ENCODE results near the gene MED25. TPM values are rescaled to one million over a fixed set of nuclear protein-coding genes. Genes with fewer than 3 reads are reported as not detected.
"Not testable (repeated sequence)": the region's sequence is repeated elsewhere in the genome, so short reads cannot be mapped to it uniquely, and the experiment has no call there.

MED25 gene
- total RNA-seq, 4 donors from 2014 or later = 14.4 to 32.2 (median 19.6) TPM

DNA sequence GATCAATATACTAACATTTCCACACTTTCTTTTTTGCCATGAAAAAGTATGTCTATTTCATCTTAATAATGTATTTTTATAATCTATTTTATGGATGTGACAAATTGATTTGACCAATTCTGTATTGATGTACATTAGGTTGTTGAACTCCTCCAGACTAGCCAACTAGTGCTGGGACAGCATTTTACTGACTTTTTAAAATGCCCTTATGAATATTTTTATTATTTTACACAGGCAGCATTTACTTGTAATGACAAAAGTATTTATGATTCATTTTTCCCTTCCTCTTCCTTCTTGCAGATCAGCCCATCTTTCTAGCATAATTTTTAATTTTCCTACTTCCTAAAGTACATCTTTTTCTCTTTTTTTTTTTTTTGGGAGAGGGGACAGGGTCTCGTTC is 4.1 kb upstream of the MED25 start:
- TF ChIP-seq, protein P1, sequence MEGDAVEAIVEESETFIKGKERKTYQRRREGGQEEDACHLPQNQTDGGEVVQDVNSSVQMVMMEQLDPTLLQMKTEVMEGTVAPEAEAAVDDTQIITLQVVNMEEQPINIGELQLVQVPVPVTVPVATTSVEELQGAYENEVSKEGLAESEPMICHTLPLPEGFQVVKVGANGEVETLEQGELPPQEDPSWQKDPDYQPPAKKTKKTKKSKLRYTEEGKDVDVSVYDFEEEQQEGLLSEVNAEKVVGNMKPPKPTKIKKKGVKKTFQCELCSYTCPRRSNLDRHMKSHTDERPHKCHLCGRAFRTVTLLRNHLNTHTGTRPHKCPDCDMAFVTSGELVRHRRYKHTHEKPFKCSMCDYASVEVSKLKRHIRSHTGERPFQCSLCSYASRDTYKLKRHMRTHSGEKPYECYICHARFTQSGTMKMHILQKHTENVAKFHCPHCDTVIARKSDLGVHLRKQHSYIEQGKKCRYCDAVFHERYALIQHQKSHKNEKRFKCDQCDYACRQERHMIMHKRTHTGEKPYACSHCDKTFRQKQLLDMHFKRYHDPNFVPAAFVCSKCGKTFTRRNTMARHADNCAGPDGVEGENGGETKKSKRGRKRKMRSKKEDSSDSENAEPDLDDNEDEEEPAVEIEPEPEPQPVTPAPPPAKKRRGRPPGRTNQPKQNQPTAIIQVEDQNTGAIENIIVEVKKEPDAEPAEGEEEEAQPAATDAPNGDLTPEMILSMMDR (IDR thresholded peaks at IDR 0.05) = no peak
- DNase-seq (ENCODE audit: low spot score) (no peak), ATAC-seq (ENCODE audit: low FRiP score) (no peak)

DNA sequence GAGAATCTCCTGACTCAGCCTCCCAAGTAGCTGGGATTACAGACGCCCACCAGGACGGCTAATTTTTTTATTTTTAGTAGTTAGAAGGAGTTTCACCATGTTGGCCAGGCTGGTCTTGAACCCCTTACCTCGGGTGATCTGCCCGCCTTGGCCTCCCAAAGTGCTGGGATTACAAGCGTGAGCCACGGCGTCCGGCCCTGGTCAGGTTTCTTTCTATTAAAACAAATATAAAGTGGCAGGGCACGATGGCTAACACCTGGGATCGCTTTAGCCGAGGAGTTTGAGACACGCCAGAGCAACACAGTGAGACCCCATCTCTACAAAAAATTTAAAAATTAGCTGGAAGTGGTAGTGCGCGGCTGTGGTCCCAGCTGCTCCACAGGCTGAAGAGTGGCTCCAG is 1.5 kb upstream of the MED25 start:
- ATAC-seq (ENCODE audit: low FRiP score) (no peak), DNase-seq (ENCODE audit: low spot score) (no peak)
- TF ChIP-seq, protein P1 (IDR thresholded peaks at IDR 0.05) = no peak

DNA sequence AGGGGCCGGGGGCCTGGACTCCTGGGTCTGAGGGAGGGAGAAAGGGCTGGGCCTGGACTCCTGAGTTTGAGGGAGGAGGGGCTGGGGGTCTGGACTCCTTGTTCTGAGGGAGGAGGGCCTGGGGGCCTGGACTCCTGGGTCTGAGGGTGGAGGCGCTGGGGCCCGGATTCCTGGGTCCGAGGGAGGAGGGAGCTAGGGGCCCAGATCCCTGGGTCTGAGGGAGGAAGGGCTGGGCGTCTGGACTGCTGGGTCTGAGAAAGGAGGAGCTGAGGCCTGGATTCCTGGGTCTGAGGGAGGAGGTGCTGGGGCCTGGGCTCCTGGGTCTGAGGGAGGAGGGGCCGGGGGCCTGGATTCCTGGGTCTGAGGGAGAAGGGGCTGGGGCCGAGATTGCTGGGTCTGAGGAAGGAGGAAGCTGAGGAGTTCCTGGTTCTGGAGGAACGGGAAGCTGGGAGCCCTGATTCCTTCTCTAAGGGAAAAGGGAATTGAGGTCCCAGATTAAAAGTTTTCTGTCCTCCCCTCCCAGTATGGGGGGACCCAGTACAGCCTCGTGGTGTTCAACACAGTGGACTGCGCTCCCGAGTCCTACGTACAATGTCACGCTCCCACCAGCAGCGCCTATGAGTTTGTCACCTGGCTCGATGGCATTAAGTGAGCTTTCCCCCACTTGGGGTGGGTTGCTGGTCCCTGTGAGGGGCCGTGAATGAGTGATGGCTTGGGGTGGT is 721 bp downstream of the MED25 start:
- no peak for DNase-seq (ENCODE audit: low spot score)
- ATAC-seq (ENCODE audit: low FRiP score) = no peak
- TF ChIP-seq, protein P1 (IDR thresholded peaks at IDR 0.05) = no peak

DNA sequence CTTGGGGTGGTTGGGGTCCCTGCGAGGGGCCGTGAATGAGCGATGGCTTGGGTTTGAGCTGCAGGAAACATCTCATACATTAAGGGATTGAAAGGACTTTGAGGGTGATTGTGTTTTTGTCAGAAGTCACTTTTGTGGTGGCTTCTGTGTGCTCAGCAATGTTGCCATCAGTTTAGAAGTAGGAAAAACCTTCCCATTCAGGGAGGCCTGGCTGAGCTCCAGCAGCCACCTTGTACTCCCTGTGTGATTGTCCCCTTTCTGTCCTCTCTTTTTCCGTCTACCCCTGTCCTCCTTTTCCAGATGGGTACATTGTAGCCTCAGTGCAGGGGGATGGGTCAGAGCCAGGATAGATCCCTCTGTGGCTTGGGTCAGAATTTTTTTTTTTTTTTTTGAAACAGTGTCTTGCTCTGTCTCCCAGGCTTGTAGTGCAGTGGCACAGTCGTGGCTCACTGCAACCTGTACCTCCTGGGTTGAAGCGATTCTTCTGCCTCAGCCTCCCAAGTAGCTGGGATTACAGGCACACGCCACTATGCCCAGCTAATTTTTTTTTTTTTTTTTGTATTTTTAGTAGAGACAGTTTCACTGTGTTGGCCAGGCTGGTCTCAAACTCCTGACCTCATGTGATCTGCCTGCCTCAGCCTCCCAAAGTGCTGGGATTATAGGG is 1.5 kb downstream of the MED25 start:
- not testable (repeated sequence) for DNase-seq (ENCODE audit: low spot score); ATAC-seq (ENCODE audit: low FRiP score)

DNA sequence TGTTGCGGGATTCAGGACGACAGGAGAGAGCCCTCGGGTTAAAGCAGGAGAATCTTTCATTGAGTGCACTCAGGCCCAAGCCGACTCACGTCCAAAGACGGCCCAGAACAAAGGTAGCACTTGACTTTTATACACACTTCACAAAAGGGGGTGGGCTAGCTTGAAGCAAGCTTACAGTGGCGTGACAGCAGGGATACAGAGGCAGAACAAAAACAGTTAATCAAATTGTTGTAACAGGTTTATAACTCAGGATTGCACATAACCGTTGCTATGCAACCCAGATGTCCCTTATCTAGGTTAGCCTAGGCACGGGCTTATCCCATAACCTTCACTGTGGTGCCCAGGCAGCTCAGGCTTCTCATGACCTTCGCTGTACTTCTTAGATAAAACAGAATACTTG is 2.0 kb downstream of the MED25 start:
- TF ChIP-seq, protein P1 (IDR thresholded peaks at IDR 0.05) = no peak
- DNase-seq (ENCODE audit: low spot score) (no peak), ATAC-seq (ENCODE audit: low FRiP score) (no peak)

DNA sequence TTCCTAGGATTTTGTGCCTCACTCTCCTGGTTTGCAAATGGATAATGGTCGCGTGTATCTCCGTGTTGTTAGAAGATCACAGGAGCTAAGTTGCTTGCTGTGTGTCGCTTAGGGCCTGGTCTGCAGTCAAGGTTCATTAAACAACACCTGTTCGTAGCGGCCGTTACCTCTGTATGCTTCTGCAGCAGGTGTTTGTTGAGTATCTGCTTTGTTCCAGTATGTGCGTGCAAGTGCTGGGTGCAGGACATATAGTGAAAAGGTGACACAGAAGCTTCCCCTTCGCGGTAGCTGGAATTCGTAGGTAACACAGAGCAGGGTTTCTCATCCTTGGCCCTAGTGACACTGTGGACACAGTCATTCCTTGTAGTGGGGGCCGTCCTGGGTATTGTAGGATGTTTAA is 5.4 kb downstream of the MED25 start:
- DNase-seq (ENCODE audit: low spot score) (no peak), ATAC-seq (ENCODE audit: low FRiP score) (no peak)
- TF ChIP-seq, protein P1 (IDR thresholded peaks at IDR 0.05) = no peak

DNA sequence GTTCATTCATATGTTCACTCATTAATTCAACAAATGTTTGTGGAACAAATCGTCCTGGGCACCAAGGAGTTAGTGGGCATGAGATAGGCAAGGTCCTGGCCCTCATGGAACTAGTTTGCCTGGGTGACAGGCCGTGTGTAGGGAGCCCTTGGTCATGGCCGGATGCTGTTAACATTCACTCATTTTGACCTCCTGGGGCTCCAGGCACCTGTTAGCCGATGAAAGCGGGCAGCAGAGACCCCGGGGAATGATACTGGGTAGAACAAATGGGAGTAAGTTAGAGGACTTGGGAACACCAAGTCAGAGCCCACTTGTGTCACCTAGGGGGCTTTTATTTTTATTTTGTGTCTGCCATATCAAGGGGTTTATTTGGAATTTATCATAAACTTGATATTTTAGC is 6.6 kb downstream of the MED25 start:
- no peak for DNase-seq (ENCODE audit: low spot score)
- TF ChIP-seq, protein P1 (IDR thresholded peaks at IDR 0.05) = no peak
- ATAC-seq (ENCODE audit: low FRiP score) = no peak

All from omental fat pad (tissue), 4 donors.